Right atrium auricular region (tissue), 2 donors: ENCODE measurements around the gene USP37. TPM values are rescaled to one million over a fixed set of nuclear protein-coding genes. Genes with fewer than 3 reads are reported as not detected.

Experiments
- DNase-seq: peaks from one replicate; pipeline ENCODE4 v3.0.0-alpha.2; 2019; ENCODE audit warnings: low spot score
- H3K27ac ChIP-seq, 2 donors: fragments of 200-600 bp; sonication (generic); 1 replicate in 1 of 2; 2 replicates in 1 of 2; pipeline ENCODE4 v1.5.1; 2016 to 2019
- H3K27me3 ChIP-seq, 2 donors: fragments of 200-600 bp; sonication (generic); one replicate each; pipeline versions ENCODE4 v1.5.1 to v1.6.0; 2017 to 2019
- H3K36me3 ChIP-seq: fragments of 200-600 bp; sonication (generic); one replicate; pipeline ENCODE4 v1.5.1; 2016
- H3K4me1 ChIP-seq, 2 donors: fragments of 200-600 bp; sonication (generic); one replicate each; pipeline versions ENCODE4 v1.5.1 to v1.6.0; 2017 to 2019
- H3K4me3 ChIP-seq, 2 donors: fragments of 200-600 bp; sonication (generic); 1 replicate in 1 of 2; 2 replicates in 1 of 2; pipeline ENCODE4 v1.5.1; 2017 to 2019; ENCODE audit warnings: mild to moderate bottlenecking in 1 of 2, moderate library complexity in 1 of 2
- H3K9me3 ChIP-seq, 2 donors: fragments of 200-600 bp; sonication (generic); one replicate each; pipeline ENCODE4 v1.5.1; 2019
- CTCF ChIP-seq, 2 donors: fragments of 200-600 bp; sonication (generic); IDR thresholded peaks; one replicate each; pipeline ENCODE4 v1.5.1; 2019; ENCODE audit warnings: antibody characterized with exemption in 2 of 2
- total RNA-seq, 2 donors: library from RNA; depleted of rRNA; stranded (reverse); fragments of >200 nt; gene quantifications; one replicate each; pipeline ENCODE4 v1.1.0, GENCODE V29; 2016

The USP37 gene
- total RNA-seq, 2 donors from 2014 or later = 5.2 to 5.3 TPM

- H3K27ac ChIP-seq = no peak overlapping the region
- no peaks in the 10 kb centered on the region for H3K27me3 ChIP-seq
- no peak for DNase-seq
- no peaks in the 10 kb centered on the region for H3K4me1 ChIP-seq
- TF ChIP-seq CTCF (IDR thresholded peaks at IDR 0.05) = no peak
- no peaks in the 10 kb centered on the region for H3K36me3 ChIP-seq
- no peaks in the 10 kb centered on the region for H3K9me3 ChIP-seq
- H3K4me3 ChIP-seq = no peak overlapping the region
Measured at GRCh38 chr2:218438596-218438995, 129.6 kb downstream of the USP37 start.

GRCh38 chr2:218437969-218438368 lies 130.2 kb downstream of the USP37 start:
- TF ChIP-seq CTCF (IDR thresholded peaks at IDR 0.05) = no peak

GRCh38 chr2:218436992-218437391 lies 131.2 kb downstream of the USP37 start:
- Histone ChIP-seq H3K36me3 (no peaks in the 10 kb centered on the region), H3K27ac (no peak overlapping the region), H3K4me3 (no peak overlapping the region), H3K4me1 (no peaks in the 10 kb centered on the region), H3K27me3 (no peaks in the 10 kb centered on the region), H3K9me3 (no peaks in the 10 kb centered on the region)
- TF ChIP-seq CTCF (IDR thresholded peaks at IDR 0.05) = no peak
- DNase-seq = no peak

More at GRCh38 chr2:218437969-218438368, 130.2 kb downstream of the USP37 start:
- H3K27ac ChIP-seq = no peak overlapping the region
- no peaks in the 10 kb centered on the region for H3K36me3 ChIP-seq
- no peak for DNase-seq
- H3K4me1 ChIP-seq = no peaks in the 10 kb centered on the region
- H3K27me3 ChIP-seq = no peaks in the 10 kb centered on the region
- H3K9me3 ChIP-seq = no peaks in the 10 kb centered on the region
- H3K4me3 ChIP-seq = no peak overlapping the region

GRCh38 chr2:218435003-218435982 lies 132.9 kb downstream of the USP37 start:
- no peaks in the 10 kb centered on the region for H3K36me3 ChIP-seq
- no peak for TF ChIP-seq CTCF (IDR thresholded peaks at IDR 0.05)
- no peaks in the 10 kb centered on the region for H3K4me1 ChIP-seq
- H3K27me3 ChIP-seq = no peaks in the 10 kb centered on the region
- H3K27ac ChIP-seq = no peak overlapping the region
- no peak overlapping the region for H3K4me3 ChIP-seq
- H3K9me3 ChIP-seq = no peaks in the 10 kb centered on the region
- DNase-seq = no peak

GRCh38 chr2:218434456-218434855 lies 133.7 kb downstream of the USP37 start:
- Histone ChIP-seq H3K36me3 (no peaks in the 10 kb centered on the region), H3K4me1 (no peaks in the 10 kb centered on the region), H3K4me3 (no peak overlapping the region), H3K9me3 (no peaks in the 10 kb centered on the region), H3K27me3 (no peaks in the 10 kb centered on the region), H3K27ac (no peak overlapping the region)
- DNase-seq = no peak
- no peak for TF ChIP-seq CTCF (IDR thresholded peaks at IDR 0.05)
